T1000 (cell line): ENCODE results near the gene PPM1N.
A peak's percentile ranks its signal among the peaks of the same experiment; 100 is the strongest.

Source experiments
- DNase-seq: peaks from one replicate; lab custom pipeline; 2025; ENCODE audit warnings: mixed read lengths; lab: John Stamatoyannopoulos, UW

The PPM1N gene

DNA sequence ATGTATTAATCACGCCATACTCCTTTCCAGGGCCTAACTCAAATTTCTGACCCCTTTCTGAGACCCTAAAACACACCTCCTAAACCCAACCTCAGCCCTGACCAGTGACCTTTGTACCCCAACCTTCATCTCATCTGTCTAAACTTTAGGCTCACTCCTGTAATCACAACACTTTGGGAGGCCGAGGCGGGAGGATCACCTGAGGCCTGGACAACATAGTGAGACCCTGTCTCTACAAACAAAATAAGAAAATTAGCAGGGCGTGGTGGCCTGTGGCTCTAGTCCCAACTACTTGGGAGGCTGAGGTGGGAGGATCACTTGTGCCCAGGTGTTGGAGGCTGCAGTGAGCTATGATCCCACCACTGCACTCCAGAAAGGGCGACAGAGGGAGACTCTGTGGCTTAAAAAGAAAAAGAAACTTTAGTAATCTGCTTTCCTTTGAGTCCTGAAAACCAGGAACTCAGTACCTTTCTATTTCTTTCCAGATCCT, 6.1 kb upstream of the PPM1N start:
- no peak for DNase-seq

DNA sequence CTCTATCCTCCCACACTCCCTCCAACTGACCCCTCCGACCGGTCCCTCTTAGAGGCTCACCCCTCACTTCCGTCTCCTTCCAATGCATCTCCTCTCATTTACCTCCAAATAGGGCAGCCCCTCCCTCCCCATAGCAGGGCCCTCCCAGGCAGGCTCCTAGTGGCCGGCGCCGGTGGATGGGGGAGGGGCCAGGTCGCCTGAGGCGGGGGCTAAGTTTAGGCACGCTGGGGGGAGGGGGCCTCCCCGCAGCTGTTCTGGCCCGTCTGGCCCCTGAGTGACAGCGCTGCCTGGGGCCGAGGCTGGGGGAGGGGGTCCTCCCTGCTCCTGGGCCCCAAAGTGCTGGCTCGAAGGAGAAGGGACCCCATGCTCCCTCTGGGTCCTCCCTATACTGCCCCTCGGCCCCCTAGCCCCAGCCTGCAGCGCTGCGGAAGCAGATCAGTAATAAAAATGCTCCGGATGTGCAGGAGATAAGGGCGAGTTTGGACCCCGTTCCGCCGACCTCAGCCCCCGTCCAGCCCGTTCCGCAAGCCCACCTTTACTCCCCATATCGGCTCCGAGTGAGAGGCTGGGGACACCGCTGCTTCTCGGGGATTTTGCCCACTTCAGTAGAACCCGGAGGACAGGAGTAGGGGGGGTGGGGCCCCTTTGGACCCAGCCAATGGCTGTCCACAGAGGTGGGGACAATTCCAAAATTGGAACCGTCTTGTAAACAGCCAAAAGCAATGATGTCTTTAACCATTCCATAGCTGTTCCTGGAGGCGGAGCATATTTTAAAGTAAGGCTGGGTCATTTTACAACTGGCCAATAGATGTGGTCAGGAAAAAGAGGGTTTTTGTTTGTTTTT, 5.4 kb upstream of the PPM1N start:
- no peak for DNase-seq

DNA sequence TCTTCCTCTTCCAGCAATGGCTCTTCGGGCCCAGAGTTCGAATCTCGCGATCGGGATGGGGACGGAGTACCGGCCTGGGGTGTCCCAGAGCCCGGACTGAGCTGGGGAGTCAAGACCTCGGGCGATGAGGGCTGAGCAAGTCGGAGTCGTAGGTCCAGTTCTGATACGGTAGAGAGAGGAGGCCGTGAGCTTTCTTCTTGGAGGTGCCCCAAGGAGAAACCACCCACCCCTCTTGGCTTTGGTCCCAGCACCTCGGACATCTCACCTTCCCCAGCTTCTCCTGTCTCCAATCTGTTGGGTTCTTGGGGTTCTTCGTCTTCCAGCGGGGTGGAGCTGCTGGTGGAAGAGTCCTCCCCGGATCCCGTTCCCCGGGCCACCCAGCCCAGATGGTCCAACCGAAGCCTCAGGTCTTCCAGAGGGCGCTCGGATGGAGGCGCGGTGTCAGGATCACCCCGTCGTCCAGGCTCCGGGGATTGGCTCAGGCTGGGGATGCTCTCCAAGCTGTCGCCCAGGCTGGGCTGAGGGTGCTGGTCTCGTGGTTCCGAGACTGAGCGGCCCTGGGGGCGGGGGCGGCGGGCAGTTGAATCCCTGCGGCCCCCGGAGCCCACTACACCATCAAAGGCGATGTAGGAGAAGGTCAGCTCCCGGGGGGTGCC, 3.9 kb upstream of the PPM1N start:
- DNase-seq, result no peak

DNA sequence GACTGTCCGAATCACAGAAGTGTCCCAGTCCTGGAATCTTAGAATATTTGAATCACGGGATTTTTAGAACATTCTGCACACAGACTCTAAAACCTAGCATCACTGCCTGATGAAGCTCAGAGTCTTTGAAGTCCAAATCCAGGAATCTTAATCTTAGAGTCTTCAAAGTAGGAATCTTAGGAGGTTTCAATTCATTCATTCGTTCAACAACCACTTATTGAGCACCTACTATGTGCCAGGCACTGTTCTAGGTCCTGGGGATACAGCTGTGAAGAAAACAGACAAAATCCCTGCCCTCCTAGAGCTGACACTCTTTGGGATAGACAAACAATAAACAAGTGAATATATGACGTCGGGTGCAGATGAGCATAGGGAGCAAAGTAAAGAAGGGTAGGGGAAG, 3.1 kb upstream of the PPM1N start:
- no peak for DNase-seq

DNA sequence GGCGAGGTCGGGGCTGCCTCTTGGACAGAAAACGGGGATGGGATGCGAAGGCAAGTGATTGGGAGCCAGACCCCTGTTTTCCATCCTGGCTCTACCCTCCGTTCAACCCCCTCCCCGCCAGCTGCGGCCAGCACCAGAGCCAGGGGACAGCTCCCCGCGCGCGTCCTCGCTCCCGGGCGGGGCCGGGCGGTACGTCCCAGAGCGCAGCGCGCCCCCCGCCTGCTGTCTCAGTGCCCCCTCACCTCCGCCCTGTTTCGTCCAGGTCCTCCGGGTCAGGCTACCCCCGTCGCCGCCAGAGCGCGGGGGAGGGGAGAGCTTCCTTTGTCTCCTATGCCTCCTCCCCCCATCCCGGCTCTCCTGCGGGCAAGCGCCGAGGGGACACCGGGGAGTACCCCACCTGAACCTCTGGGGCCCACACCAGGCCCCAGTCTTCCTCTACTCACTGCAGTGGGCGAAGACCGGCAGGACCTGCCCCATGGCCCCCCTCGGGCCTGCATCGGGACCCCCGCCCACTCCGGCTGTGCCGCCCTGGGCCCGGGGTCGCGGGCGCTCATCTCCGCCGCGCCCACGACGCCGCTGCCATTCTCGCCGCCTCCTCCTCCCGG, 1.8 kb upstream of the PPM1N start:
- DNase-seq, result no peak

DNA sequence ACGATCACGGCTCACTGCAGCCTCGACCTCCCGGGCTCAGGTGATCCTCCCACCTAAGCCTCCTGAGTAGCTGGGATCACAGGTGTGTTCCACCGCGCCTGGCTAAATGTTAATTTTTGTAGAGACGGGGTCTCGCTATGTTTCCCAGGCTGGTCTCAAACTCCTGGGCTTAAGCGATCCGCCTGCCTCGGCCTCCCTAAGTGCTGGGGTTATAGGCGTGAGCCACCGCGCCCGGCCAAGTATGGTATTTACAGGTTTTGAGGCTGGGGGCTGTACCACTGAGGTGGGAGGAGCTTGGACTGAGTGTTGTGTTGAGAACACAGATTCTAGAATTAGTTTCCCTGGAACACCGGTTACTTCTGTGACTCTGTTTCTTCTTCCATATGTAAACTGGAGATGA, 452 bp upstream of the PPM1N start:
- no peak for DNase-seq

DNA sequence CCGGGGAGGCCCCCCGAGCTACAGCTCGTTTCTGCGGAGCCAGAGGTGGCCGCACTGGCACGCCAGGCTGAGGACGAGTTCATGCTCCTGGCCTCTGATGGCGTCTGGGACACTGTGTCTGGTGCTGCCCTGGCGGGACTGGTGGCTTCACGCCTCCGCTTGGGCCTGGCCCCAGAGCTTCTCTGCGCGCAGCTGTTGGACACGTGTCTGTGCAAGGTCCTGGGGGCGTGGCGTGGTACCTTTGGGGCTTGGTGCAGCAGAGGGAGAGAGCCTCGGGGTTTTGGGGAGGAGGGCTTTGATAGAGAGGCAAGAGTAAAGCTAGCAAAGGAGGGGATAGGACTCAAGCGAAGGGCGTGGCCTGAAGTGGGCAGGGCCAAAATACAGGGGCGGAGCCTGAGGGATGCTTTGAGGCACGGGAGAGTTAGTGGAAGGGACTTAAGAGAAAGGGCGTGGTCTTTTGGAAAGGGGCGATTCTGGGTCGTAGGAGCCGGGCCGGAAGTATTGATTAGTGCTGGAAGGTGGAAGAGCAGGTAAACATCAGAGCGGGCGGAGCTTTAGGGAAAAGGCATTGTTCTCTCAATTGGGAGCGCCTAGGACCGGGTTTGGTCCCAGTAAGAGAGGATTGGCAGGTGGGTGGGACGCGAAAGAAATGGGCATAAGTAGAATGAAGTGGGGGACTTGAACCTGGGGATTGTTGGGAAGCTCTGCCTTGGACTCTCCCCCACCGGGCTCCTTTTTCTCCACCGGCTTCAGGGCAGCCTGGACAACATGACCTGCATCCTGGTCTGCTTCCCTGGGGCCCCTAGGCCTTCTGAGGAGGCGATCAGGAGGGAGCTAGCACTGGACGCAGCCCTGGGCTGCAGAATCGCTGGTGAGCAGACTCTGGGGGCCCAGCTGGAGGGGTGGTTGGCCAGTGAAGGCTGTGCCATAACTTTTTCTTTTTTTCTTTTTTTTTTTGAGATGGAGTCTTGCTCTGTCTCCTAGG, 1.2 kb downstream of the PPM1N start:
- DNase-seq, result peak; percentile 19

DNA sequence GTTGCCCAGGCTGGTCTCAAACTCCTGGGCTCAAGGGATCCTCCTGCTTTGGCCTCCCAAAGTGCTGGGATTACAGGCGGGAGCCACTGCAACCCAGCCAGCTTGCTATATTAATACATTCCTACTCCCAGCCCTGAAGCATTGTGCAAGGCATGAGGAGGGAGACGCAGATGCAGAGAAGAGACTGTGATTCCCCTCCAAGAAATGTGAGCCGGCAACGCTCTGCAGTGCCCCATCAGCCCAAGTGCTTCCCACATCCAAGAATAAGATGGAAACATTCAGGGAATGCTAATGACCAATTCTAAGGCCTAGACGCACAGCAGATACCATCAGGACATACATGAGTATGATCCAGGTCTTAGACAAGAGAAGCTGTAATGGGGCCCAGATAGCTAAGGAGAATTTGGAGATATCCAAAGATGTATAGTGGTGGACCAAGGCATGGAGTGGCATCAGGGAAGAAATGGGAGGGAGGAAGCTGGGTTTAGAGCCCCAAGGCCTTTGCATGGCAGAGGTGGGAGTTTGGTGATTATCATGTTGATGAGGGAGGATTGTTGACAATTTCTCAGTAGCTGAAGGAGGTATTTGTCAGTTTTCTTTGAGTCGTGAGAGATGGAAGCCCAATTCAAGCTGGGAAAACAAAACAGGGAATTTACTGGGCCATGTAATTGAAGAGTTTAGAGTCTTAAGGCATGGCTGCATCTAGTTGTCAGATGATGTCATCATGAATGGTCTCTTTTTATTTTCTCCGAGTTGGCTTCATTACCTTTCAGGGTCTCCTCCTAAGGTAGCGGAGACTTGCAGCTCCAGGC, 2.9 kb downstream of the PPM1N start:
- DNase-seq, result no peak

DNA sequence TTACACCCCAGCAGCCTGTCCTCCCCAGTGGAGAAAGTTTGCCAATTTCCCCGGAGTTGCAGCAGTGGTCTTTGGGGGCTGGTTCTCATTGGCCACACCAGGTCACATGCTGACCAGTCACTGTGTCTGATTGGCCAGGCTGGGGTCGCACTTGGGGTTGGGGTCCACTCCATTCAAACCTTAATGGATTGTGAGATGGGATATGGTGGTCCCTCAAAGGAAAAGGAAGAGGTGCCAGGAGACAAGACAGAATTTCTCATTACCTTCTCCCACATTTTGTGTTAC, 3.4 kb downstream of the PPM1N start:
- DNase-seq, result no peak

DNA sequence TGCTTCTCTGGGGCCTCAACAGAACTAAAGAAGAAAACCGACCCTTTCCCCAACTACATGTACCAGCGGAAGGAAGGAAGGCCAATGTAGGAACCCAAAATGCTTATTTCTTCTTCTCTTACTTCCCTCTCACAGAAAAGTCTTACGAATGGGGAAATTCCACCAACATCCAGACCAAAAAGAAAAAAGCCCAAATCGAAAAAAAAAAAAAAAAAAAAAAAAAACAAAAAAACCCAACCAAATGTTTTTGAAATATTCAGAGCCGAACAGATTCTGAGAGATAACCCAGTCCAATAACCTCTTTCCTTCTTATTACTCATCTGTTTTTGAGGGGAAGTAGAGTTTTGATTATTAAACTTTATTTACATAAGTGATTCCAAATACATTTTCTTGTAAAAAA, 3.9 kb downstream of the PPM1N start:
- no peak for DNase-seq

DNA sequence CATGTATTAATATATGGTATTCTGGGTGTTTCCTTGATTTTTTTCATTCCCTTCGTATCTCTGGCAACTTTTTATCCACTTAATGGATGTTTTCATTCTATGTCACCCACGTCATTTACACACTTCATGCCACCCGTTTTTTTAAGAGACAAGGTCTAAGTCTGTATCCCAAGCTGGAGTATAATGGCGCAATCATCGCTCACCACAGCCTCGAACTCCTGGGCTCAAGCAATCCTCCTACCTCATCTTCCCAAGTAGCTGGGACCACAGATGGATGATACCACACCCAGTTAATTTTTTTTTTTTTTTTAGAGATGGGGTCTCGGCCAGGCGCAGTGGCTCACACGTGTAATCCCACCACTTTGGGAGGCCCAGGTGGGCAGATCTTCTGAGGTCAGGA, 5.7 kb downstream of the PPM1N start:
- no peak for DNase-seq

DNA sequence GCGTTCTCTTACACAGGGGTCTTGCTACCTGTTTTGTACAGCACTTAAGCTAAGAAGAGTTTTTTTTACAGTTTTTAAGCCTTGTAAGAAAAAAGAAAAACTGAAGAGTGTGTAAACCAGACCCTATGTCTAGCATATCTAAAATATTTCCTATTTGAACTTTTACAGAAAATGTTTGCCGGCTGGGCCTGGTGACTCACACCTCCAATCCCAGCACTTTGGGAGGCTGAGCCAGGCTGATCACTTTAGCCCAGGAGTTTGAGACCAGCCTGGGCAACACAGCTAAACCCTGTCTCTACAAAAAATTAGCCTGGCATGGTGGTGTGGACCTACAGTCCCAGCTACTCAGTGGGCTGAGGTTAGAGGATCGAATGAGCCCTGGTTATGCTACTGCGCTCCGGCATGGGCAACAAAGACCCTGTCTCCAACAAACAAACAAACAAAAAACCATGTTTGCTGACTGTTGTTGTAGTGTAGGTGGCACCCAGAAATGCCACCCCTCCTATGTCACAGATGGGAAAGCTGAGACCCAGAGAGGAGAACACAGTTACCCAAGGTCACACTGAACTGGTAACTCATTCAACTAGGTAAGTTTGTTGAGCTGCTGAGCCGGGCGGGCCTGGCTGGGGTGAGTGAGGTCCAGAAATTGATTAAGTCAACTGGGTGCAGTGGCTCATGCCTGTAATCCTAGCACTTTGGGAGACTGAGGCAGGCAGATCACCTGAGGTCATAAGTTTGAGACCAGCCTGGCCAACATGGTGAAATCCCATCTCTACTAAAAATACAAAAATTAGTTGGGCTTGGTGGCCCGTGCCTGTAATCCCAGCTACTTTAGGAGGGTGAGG, 7.1 kb downstream of the PPM1N start:
- no peak for DNase-seq

DNA sequence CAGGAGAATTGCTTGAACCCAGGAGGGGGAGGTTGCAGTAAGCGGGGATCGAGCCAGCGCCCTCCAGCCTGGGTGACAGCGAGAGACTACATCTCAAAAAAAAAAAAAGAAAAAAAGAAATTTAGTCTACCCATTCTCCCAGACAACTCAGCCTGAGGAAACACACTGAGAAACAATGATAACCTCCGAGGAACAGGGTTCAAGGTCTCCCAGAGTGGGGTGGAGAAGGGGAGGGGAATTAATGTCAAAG, 7.7 kb downstream of the PPM1N start:
- DNase-seq, result no peak

DNA sequence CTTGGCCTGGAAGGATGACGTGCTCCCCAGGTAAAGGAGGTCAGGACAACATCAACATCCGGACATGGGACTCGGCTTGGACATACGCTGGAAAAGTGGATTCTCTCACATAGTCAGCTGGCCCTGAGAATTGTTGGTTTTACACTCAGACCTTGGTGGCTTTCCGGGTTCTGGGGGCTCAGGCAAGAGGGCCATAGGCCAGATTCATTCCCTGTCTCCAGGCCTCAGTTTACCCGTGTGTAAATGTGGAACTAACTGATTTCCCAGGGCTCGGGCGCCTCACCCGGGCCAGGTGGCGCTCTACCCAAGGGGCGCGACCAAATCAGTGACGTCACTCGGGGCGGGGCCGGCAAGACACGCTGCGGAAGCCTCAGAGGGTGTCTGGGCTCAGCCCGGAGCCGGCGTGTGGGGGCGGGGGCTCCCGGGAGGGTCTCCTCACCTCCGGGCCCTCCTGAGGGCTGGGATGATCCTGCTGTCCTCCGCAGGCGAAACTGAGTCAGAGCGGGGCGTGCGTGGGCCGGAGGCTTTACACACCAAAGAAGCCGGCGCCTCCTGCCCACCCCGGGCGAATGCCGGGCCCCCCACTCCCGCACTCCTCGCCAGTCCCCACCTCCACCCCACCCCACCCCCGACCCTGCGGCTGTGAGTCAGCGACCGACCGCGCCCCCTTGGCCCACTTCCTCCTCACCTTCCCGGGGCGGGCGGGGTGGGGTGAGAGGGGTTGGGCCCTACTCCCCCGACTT, 8.2 kb downstream of the PPM1N start:
- peak; percentile 79 for DNase-seq

DNA sequence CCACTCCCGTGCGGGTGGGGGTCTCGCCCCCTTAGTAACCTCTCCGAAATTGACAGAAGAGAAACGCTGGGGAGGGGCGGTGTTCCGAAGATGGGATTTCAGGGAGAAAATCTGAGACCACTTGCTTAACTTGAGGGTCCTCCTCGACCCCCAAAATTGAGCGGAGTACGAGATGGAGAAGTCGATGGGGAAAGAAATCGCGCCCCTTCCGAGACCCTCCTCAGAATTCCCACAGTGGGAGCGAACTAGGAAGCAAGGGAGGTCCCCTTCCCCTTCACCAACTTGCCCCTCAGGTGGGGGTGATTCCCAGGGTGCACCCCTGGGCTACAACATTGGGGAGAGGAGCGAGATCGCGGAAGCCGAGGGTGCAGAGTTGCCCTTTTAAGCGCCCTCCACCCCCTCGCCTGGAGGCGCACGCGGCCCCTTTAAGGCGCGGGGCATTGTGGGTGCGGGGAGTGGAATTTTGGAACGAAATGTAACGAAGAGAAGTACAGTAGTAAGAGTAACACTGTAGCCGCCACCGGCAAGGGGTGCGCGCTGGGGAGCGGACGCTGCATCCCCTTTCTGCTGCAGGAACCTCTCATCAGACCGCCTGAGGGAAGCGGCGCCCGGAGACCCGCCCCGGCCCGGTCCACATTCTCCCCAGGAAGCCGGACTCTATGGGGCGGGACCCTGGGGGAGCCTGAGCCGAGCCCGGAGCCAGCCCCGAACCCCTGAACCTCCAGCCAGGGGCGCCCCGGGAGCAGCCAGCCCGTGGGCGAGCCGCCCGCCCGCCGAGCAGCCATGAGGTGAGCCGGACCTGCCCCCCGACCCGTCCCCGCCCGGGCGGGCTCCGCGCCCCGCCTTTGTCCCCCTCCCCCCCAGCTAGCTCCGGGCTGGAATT, 9.0 kb downstream of the PPM1N start, which contains the start of gene VASP:
Gene VASP (plus strand): TSS at position 491 of the 883 bp plus-strand sequence. CDS start 293 bp downstream, at position 784.
- peak; percentile 56 for DNase-seq

DNA sequence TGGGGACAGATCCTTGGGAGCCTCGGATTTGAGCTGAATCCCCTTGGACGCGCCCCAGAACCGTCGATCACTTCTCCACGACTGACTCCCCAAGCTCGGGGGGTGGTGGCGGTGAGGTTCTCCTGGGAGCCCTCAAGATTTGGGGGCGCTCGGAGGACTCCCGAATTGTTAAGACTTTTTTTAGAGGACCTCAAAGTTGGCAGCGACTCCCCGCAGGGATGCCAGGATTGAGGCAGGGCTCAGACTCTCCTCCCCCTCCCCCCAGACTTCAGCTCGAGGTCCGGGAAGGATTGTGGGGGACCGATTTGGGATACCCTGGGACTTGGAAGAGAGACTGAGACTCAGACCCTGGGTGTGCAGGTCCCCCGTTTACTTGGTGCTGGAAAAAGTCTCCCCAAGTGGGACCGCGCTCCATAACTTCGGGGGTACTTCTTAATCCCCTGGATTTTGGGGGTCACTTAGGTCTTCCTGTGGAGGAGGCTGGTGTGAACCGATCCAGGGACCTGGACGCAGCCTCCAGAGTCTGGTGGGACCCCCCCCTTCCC, 9.7 kb downstream of the PPM1N start:
- DNase-seq, result no peak

DNA sequence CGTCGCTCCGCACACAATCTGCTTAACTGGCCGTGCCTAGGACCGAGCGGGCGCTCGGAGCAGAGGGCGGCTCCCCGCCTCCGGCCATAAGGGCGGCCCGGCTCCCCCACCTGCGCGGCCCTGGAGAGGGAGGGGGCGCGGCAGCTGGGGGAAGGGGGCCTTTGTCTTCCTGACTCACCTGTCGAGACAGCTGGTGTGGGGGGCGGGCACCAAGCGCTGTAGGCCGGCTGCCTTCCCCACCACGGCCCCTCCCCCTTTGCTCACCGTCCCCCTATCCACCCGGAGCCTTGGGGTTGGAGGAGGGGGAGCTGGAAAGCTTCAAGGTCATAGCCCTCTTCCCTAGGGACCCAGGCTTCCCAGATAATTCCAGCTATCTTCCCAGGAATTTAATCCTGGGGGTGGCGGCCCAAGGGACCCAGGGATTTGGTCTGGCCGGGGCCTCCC, 10.2 kb downstream of the PPM1N start:
- DNase-seq, result no peak
